OCI-LY7 (cell line): ENCODE results near the gene OVCA2. TPM values are rescaled to one million over a fixed set of nuclear protein-coding genes. Genes with fewer than 3 reads are reported as not detected.
A peak's percentile ranks its signal among the peaks of the same experiment; 100 is the strongest.

Source experiments
- BruUV-seq: library from RNA; stranded (reverse); fragments of 400-500 nt; replicated peaks from 2 replicates; lab custom pipeline; 2021; lab: Mats Ljungman, UMichigan
- CTCF ChIA-PET: fragments of 300-600 bp; sonication (Branson Sonifier 250); formaldehyde crosslinking; loops from one replicate; lab custom pipeline; 2022; ENCODE audit warnings: antibody characterized with exemption; ENCODE audit not compliant: unreplicated experiment; lab: Charles Lee
- POLR2A ChIA-PET: fragments of 300-600 bp; sonication (Branson Sonifier 250); formaldehyde crosslinking; loops from one replicate; lab custom pipeline; 2022; ENCODE audit warnings: antibody characterized with exemption; lab: Charles Lee
- DNase-seq: peaks from one replicate; pipeline ENCODE4 v3.0.0-alpha.2; 2015; ENCODE audit warnings: low spot score
- H2AFZ ChIP-seq: fragments of 200-600 bp; sonication (generic), shearing (Covaris generic); 2 replicates; pipeline ENCODE4 v1.6.1; 2014; ENCODE audit warnings: mild to moderate bottlenecking, antibody characterized with exemption, low read length, moderate library complexity
- H3K27ac ChIP-seq: fragments of 200-600 bp; sonication (generic); 2 replicates; pipeline ENCODE4 v1.5.1; 2014; ENCODE audit warnings: mixed run types, low read depth, mild to moderate bottlenecking, moderate library complexity, low read length, inconsistent platforms; ENCODE audit not compliant: poor library complexity, severe bottlenecking
- H3K36me3 ChIP-seq: fragments of 200-600 bp; sonication (generic); 2 replicates; pipeline ENCODE4 v1.6.1; 2014; ENCODE audit warnings: mild to moderate bottlenecking, antibody characterized with exemption, low read length, moderate library complexity, mixed read lengths; ENCODE audit not compliant: insufficient read depth
- H3K4me1 ChIP-seq: fragments of 200-600 bp; sonication (generic); 2 replicates; pipeline ENCODE4 v1.5.1; 2014; ENCODE audit warnings: mild to moderate bottlenecking, low read length; ENCODE audit not compliant: insufficient read depth, poor library complexity, severe bottlenecking
- H3K4me2 ChIP-seq: fragments of 200-600 bp; sonication (generic); 2 replicates; pipeline ENCODE4 v1.6.1; 2014; ENCODE audit warnings: mild to moderate bottlenecking, low read length
- H3K4me3 ChIP-seq: fragments of 200-600 bp; sonication (generic); 2 replicates; pipeline ENCODE4 v1.5.1; 2014; ENCODE audit warnings: mild to moderate bottlenecking, low read depth, low read length; ENCODE audit not compliant: poor library complexity, severe bottlenecking
- H3K79me2 ChIP-seq: fragments of 200-600 bp; sonication (generic); 2 replicates; pipeline ENCODE4 v1.6.1; 2016; ENCODE audit warnings: low read depth, mild to moderate bottlenecking, low read length, moderate library complexity, mixed read lengths; ENCODE audit not compliant: insufficient read depth
- H3K9me2 ChIP-seq: fragments of 200-600 bp; sonication (generic); 2 replicates; pipeline ENCODE4 v1.6.1; 2016; ENCODE audit warnings: mild to moderate bottlenecking, low read length, mixed read lengths; ENCODE audit not compliant: insufficient read depth
- H3K9me3 ChIP-seq: fragments of 200-600 bp; sonication (generic); 2 replicates; pipeline ENCODE4 v1.6.1; 2014; ENCODE audit warnings: mild to moderate bottlenecking, mixed run types, low read length, mixed read lengths
- H4K20me1 ChIP-seq: fragments of 200-600 bp; sonication (generic); 2 replicates; pipeline ENCODE4 v1.6.1; 2014; ENCODE audit warnings: mild to moderate bottlenecking, antibody characterized with exemption, low read length, moderate library complexity, mixed read lengths; ENCODE audit not compliant: insufficient read depth
- CTCF ChIP-seq: fragments of 200-600 bp; sonication (generic); conservative IDR thresholded peaks from 2 replicates; pipeline ENCODE4 v1.5.1; 2014; ENCODE audit warnings: mild to moderate bottlenecking, antibody characterized with exemption, low read length, moderate library complexity, mixed read lengths
- EZH2phosphoT487 ChIP-seq: fragments of 200-600 bp; sonication (generic); IDR thresholded peaks from 2 replicates; pipeline ENCODE4 v1.6.1; 2018; ENCODE audit warnings: low read depth, borderline replicate concordance, mild to moderate bottlenecking, mixed run types, antibody characterized with exemption, low read length, moderate library complexity, mixed read lengths
- intact Hi-C: fragments of 100-400 bp; cut with micrococcal nuclease; formaldehyde crosslinking; loops from one replicate; pipeline ENCODE4 v1.10.0; 2022; ENCODE audit not compliant: unreplicated experiment
- total RNA-seq, 2 experiments: library from RNA; depleted of rRNA in 1 of 2; stranded (reverse); fragments of >200 nt in 1 of 2; shearing (Covaris generic) in 1 of 2; gene quantifications; 2 replicates each; pipeline ENCODE4 v1.2.3, GENCODE V29; 2014 to 2022

The OVCA2 gene
- total RNA-seq, 2 experiments from 2014 or later = 21.9 to 24.0 TPM

DNA sequence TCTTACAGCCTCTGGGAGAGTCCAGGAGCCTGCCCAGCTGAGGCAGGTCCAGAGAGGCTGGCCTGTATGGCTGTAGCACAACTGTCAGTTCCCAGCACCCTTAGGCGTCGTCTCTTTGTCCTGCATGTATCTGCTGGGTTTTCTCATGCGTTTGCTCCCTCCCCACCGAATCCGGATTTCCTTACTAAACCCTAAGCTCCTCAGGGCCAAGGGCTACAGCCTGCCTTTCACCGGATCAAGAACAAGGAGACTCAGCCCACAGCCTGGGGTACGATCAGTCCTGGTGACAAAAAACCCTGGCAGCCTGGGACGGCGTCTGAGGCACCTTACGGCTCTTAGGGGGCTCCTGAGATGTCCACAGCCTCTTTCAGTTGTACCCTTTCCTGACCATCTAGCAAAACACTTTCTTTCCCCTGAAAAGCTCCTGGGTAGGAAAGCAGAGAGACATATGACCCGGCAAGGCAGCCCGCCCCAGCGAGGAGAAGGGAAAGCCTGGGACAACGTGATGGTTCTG, 25.3 kb downstream of the OVCA2 start:
- no peak for DNase-seq
- Histone ChIP-seq H3K36me3 (no peaks in the 10 kb centered on the region), H3K9me3 (no peaks in the 10 kb centered on the region), H3K79me2 (no peaks in the 10 kb centered on the region), H2AFZ (no peak overlapping the region), H3K4me3 (no peak overlapping the region), H3K4me2 (no peak overlapping the region), H3K27ac (no peak overlapping the region), H3K4me1 (peaks cover 28% of the 10 kb centered on the region), H4K20me1 (no peaks in the 10 kb centered on the region), H3K9me2 (no peaks in the 10 kb centered on the region)
- ChIA-PET CTCF (no interaction called here), POLR2A (no interaction called here)
- BruUV-seq = no TSS peak
- TF ChIP-seq EZH2phosphoT487 = no peak
- TF ChIP-seq CTCF = no peak
- intact Hi-C loops = no loop called here

DNA sequence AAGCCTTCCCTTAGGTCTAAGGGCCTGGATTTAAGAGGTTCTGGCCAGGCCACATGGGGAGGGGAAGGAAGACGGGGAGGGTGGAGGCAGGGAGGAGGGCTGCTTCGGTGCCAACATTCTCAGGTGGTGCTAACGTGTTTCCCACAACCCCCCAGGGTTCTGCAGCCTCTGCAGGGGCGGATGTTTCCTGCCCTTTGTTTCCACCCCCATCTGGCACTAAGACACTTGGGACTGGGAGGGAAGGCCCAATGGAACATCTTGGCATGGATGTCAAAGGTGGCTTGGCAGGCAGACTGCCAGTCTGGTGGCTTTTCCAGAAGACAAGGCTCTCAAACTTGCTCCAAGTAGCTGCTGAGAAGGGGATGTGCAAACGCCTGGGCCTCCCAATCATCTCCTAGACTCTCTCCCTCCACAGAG, 25.8 kb downstream of the OVCA2 start:
- H3K4me2 ChIP-seq = no peak overlapping the region
- H3K36me3 ChIP-seq = no peaks in the 10 kb centered on the region
- H3K9me2 ChIP-seq = no peaks in the 10 kb centered on the region
- H3K79me2 ChIP-seq = no peaks in the 10 kb centered on the region
- H4K20me1 ChIP-seq = no peaks in the 10 kb centered on the region
- intact Hi-C loops = no loop called here
- no peak overlapping the region for H3K27ac ChIP-seq
- DNase-seq = no peak
- POLR2A ChIA-PET = no interaction called here
- H3K4me1 ChIP-seq = peaks cover 28% of the 10 kb centered on the region
- no peaks in the 10 kb centered on the region for H3K9me3 ChIP-seq
- CTCF ChIA-PET = no interaction called here
- no peak overlapping the region for H3K4me3 ChIP-seq
- H2AFZ ChIP-seq = no peak overlapping the region
- TF ChIP-seq CTCF = no peak
- TF ChIP-seq EZH2phosphoT487 = no peak
- BruUV-seq = no TSS peak

DNA sequence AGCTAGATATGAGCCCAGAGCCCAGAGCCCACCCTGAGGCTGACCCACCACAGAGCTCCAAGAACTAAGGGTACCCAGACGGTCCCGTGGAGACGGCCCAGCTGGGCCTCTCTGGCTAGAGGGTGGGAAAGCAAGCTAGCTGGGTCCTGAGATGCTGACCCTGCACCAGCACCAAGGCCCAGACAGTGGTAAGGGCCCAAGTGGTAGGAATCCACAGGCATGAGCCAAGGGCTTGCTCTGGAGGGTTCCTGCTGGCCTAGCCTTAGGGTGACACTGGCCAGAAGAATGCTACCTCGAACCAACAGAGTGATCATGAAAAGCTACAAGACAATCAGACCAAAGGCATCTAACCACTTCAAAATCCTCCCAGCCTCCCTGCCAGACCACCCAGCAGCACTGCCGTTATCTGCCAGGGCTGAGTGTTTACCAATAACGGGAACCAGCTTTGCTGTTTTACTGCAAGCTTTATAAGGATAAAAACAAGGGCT, 26.3 kb downstream of the OVCA2 start:
- Histone ChIP-seq H3K4me2 (no peak overlapping the region), H4K20me1 (no peaks in the 10 kb centered on the region), H3K4me3 (no peak overlapping the region), H3K9me2 (no peaks in the 10 kb centered on the region), H3K36me3 (no peaks in the 10 kb centered on the region), H3K9me3 (no peaks in the 10 kb centered on the region), H3K27ac (peak overlapping the region; percentile 16), H2AFZ (no peak overlapping the region), H3K4me1 (peaks cover 28% of the 10 kb centered on the region), H3K79me2 (no peaks in the 10 kb centered on the region)
- no TSS peak for BruUV-seq
- POLR2A ChIA-PET = no interaction called here
- DNase-seq = no peak
- intact Hi-C loops = no loop called here
- CTCF ChIA-PET = interaction anchor here (1.5 kb wide), 1 partner anchor 81 kb away, joined by 4 read pairs; no protein-coding TSS in a partner anchor
- TF ChIP-seq CTCF (no peak), EZH2phosphoT487 (no peak)
